ENCODE results near the gene GLDC. TPM values are rescaled to one million over a fixed set of nuclear protein-coding genes. Genes with fewer than 3 reads are reported as not detected.
A peak's percentile ranks its signal among the peaks of the same experiment; 100 is the strongest.
"Not testable (repeated sequence)": the region's sequence is repeated elsewhere in the genome, so short reads cannot be mapped to it uniquely, and the experiment has no call there.

The GLDC gene
- total RNA-seq = 10 to 100 TPM in 2 of 4 donors, 1 to 10 TPM in 2; 1.1 to 21.6 (median 10.2) TPM

DNA sequence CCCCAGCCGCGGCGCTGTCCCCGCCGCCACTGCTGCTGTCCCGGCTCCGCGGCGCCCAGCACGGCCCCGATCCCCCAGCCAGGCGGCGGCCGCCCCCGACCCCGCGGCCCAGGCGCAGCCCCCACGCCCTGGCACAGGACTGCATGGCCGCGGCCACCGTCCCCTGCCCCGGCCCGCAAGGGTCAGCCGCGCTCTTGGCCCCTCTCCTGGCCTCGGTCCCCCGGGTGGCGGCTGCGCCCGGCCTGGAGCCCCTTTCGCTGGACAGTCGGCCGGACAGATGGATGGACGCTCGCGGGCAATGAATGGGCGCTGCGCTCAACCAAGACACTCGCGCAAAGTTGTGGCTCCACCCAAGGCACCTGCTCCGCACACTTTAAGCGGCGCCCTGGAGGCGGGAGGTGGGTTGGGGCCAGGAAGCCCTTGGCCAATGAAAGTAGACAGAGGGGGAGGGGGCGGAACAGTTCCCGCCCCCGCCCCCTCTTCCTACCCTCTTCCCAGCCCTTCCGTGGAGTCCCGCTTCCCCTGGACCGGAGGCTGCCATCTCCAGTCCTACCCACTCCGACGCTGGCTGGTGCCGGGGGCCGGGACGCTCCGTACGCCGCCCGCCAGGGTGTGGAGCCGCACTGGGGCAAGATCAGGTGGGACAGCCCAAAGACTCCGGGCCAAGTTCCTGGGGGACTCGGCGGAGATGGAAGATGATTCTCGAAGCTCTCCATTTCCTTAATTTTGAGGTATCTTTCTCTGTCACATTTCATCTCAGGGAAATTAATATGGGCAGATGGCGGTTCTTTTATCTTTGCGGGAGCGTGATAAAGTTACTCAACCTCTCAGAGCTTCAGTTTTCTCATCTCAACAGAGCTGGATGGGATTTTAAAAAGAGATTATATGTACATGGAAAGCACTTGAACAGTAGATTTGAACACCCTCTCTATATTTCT, at the start of gene GLDC:
TSS of gene GLDC (minus strand) at position 375 of the 938 bp plus-strand sequence. CDS start at position 145, 230 bp downstream.
- peak in 1 of 4 donors; percentile 38 for TF ChIP-seq POLR2A (IDR thresholded peaks at IDR 0.05)
- no peak for TF ChIP-seq CTCF (IDR thresholded peaks at IDR 0.05)
- no peaks in the 10 kb centered on the region for H3K9me3 ChIP-seq
- WGBS, 2 donors = 1 to 2% methylated on average over 3 to 16 of the region's 68 CpGs
- no peak for DNase-seq
- H3K4me3 ChIP-seq = peak within 1 kb of the TSS; percentile 38 to 74 (median 50)
- intact Hi-C loops (cut with DNase I) = no loop called here
- no peaks in the 10 kb centered on the region for H3K36me3 ChIP-seq
- peak within 1 kb of the TSS in 1 of 4 donors; percentile 41 for H3K27ac ChIP-seq
- peaks cover 0 to 77% (median 0%) of the 10 kb centered on the region in 4 donors for H3K27me3 ChIP-seq
- H3K4me1 ChIP-seq = peaks cover 14 to 33% (median 17%) of the 10 kb centered on the region in 3 donors

GRCh38 chr9:6692881-6693361, 47.4 kb upstream of the GLDC start:
- no peak for DNase-seq
- no peak overlapping the region for H3K4me3 ChIP-seq
- no peaks in the 10 kb centered on the region for H3K27me3 ChIP-seq
- H3K4me1 ChIP-seq = no peaks in the 10 kb centered on the region
- no peaks in the 10 kb centered on the region for H3K9me3 ChIP-seq
- no peak overlapping the region for H3K27ac ChIP-seq
- intact Hi-C loops (cut with DNase I) = no loop called here
- no peak for TF ChIP-seq CTCF (IDR thresholded peaks at IDR 0.05)
- no peak for TF ChIP-seq POLR2A (IDR thresholded peaks at IDR 0.05)
- H3K36me3 ChIP-seq = no peaks in the 10 kb centered on the region
- 70 to 74% methylated on average over 9 of the region's 9 CpGs for WGBS, 2 donors

- no peaks in the 10 kb centered on the region for H3K9me3 ChIP-seq
- H3K4me1 ChIP-seq = no peaks in the 10 kb centered on the region
- TF ChIP-seq POLR2A (IDR thresholded peaks at IDR 0.05) (no peak), CTCF (IDR thresholded peaks at IDR 0.05) (no peak)
- no peak overlapping the region for H3K4me3 ChIP-seq
- H3K27me3 ChIP-seq = no peaks in the 10 kb centered on the region
- WGBS, 2 donors = 74 to 89% methylated on average over 6 of the region's 6 CpGs
- no peak overlapping the region for H3K27ac ChIP-seq
- intact Hi-C loops (cut with DNase I) = no loop called here
- no peak for DNase-seq
- no peaks in the 10 kb centered on the region for H3K36me3 ChIP-seq
These were observed 46.9 kb upstream of the GLDC start for GRCh38 chr9:6692433-6692832.

DNA sequence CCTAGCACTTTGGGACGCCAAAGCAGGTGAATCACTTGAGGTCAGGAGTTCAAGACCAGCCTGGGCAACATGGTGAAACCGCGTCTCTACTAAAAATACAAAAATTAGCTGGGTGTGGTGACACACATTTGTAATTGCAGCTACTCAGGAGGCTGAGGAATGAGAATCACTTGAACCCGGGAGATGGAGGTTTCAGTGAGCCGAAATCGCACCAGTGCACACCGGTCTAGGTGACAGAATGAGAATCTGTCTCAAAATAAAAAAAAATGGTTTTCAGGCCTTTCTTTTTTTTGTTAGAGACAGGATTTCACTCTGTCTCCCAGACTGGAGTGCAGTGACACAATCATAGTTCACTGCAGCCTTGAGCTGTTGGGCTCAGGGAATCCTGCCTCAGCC, 45.1 kb upstream of the GLDC start:
- H3K4me1 ChIP-seq; H3K27ac ChIP-seq; intact Hi-C loops (cut with DNase I); H3K9me3 ChIP-seq; H3K36me3 ChIP-seq; H3K27me3 ChIP-seq; DNase-seq; H3K4me3 ChIP-seq: not testable (repeated sequence)
- 75 to 84% methylated on average over 7 of the region's 7 CpGs for WGBS, 2 donors

GRCh38 chr9:6689893-6690674, 44.6 kb upstream of the GLDC start:
- WGBS, 2 donors = 48 to 77% methylated on average over 2 of the region's 2 CpGs
- Histone ChIP-seq H3K4me3 (no peak overlapping the region), H3K4me1 (peaks cover 0 to 7% (median 0%) of the 10 kb centered on the region in 3 donors), H3K27ac (no peak overlapping the region), H3K9me3 (no peaks in the 10 kb centered on the region), H3K27me3 (no peaks in the 10 kb centered on the region), H3K36me3 (no peaks in the 10 kb centered on the region)
- DNase-seq = no peak
- intact Hi-C loops (cut with DNase I) = no loop called here
- TF ChIP-seq POLR2A (IDR thresholded peaks at IDR 0.05) (no peak), CTCF (IDR thresholded peaks at IDR 0.05) (no peak)
